ENCODE measurements around the gene ZNF775. TPM values are rescaled to one million over a fixed set of nuclear protein-coding genes. Genes with fewer than 3 reads are reported as not detected.

Gene ZNF775
- total RNA-seq, 2 experiments from 2014 or later, result 4.7 to 4.9 TPM

- Mint-ChIP-seq H3K27me3 (no peaks in the 10 kb centered on the region), H3K4me3 (no peak overlapping the region), H3K9me3 (no peaks in the 10 kb centered on the region), H3K36me3 (ENCODE audit: low read depth) (no peaks in the 10 kb centered on the region), H3K4me1 (ENCODE audit: low read depth) (peaks cover 2% of the 10 kb centered on the region), H3K27ac (no peak overlapping the region)
- ATAC-seq (no peak), DNase-seq (no peak)
- ChIA-PET CTCF (interaction anchor here (1.0 kb wide), 1 partner anchor 46 kb away, joined by 3 read pairs; no protein-coding TSS in a partner anchor), POLR2A (interaction anchor here (0.6 kb wide), 1 partner anchor 228 kb away, joined by 3 read pairs; no protein-coding TSS in a partner anchor)
- TF ChIP-seq CTCF (IDR thresholded peaks at IDR 0.05), result no peak
- intact Hi-C loops (cut with micrococcal nuclease), result no loop called here
Measured at GRCh38 chr7:150415161-150416153, 36.3 kb downstream of the ZNF775 start.

GRCh38 chr7:150417239-150417638 lies 38.1 kb downstream of the ZNF775 start:
- ATAC-seq (no peak), DNase-seq (no peak)
- no peaks in the 10 kb centered on the region for H3K9me3 Mint-ChIP-seq
- TF ChIP-seq CTCF (IDR thresholded peaks at IDR 0.05), result no peak
- no peak overlapping the region for H3K4me3 Mint-ChIP-seq
- POLR2A ChIA-PET, result interaction anchor here (1.1 kb wide), 1 partner anchor 74 kb away, joined by 3 read pairs; no protein-coding TSS in a partner anchor
- no peaks in the 10 kb centered on the region for H3K36me3 Mint-ChIP-seq (ENCODE audit: low read depth)
- CTCF ChIA-PET, result interaction anchor here (1.4 kb wide), 1 partner anchor 11 kb away, joined by 5 read pairs; no protein-coding TSS in a partner anchor
- H3K27me3 Mint-ChIP-seq, result no peaks in the 10 kb centered on the region
- intact Hi-C loops (cut with micrococcal nuclease), result no loop called here
- no peak overlapping the region for H3K27ac Mint-ChIP-seq
- H3K4me1 Mint-ChIP-seq (ENCODE audit: low read depth), result peaks cover 7% of the 10 kb centered on the region

GRCh38 chr7:150417863-150418262 lies 38.7 kb downstream of the ZNF775 start:
- ATAC-seq, result no peak
- no peak overlapping the region for H3K4me3 Mint-ChIP-seq
- no peaks in the 10 kb centered on the region for H3K36me3 Mint-ChIP-seq (ENCODE audit: low read depth)
- H3K4me1 Mint-ChIP-seq (ENCODE audit: low read depth), result peaks cover 7% of the 10 kb centered on the region
- no peak overlapping the region for H3K27ac Mint-ChIP-seq
- ChIA-PET CTCF (interaction anchor here (1.4 kb wide), 2 partner anchors 11 to 31 kb away, joined by 3 to 5 read pairs; no protein-coding TSS in a partner anchor), POLR2A (interaction anchor here (0.8 to 1.2 kb wide), 3 partner anchors 13 to 75 kb away, joined by 3 to 4 read pairs (median 3); no protein-coding TSS in a partner anchor)
- peak; percentile 20 for TF ChIP-seq CTCF (IDR thresholded peaks at IDR 0.05)
- no peaks in the 10 kb centered on the region for H3K27me3 Mint-ChIP-seq
- intact Hi-C loops (cut with micrococcal nuclease), result no loop called here
- no peak for DNase-seq
- H3K9me3 Mint-ChIP-seq, result no peaks in the 10 kb centered on the region

- no peak overlapping the region for H3K27ac Mint-ChIP-seq
- DNase-seq (no peak), ATAC-seq (no peak)
- H3K36me3 Mint-ChIP-seq (ENCODE audit: low read depth), result no peaks in the 10 kb centered on the region
- ChIA-PET POLR2A (no interaction called here), CTCF (interaction anchor here (1.0 to 1.6 kb wide), 3 partner anchors 15 to 67 kb away, joined by 3 to 7 read pairs (median 3); a partner anchor contains a TSS)
- no peak overlapping the region for H3K4me3 Mint-ChIP-seq
- no peaks in the 10 kb centered on the region for H3K27me3 Mint-ChIP-seq
- intact Hi-C loops (cut with micrococcal nuclease), result loop anchor here (2.0 kb wide), 1 partner anchor 133 kb away; no protein-coding TSS in a partner anchor
- H3K4me1 Mint-ChIP-seq (ENCODE audit: low read depth), result peaks cover 7% of the 10 kb centered on the region
- no peaks in the 10 kb centered on the region for H3K9me3 Mint-ChIP-seq
- no peak for TF ChIP-seq CTCF (IDR thresholded peaks at IDR 0.05)
Measured at GRCh38 chr7:150420242-150420641, 41.1 kb downstream of the ZNF775 start.
